Nephron progenitor cell (in vitro differentiated cells): Measurements from ENCODE around the gene SIX5.
A peak's percentile ranks its signal among the peaks of the same experiment; 100 is the strongest.

ENCODE experiments used
- DNase-seq: peaks from one replicate; pipeline ENCODE4 v3.0.0; 2021
- H3K27ac Mint-ChIP-seq: 2 replicates; pipeline ENCODE4 v1.8.0; 2021; ENCODE audit warnings: mild to moderate bottlenecking, moderate library complexity, mixed read lengths
- H3K27me3 Mint-ChIP-seq: 2 replicates; pipeline ENCODE4 v1.8.0; 2021; ENCODE audit warnings: mild to moderate bottlenecking, low read depth, mixed read lengths; ENCODE audit not compliant: poor library complexity
- H3K36me3 Mint-ChIP-seq: 2 replicates; pipeline ENCODE4 v1.8.0; 2021; ENCODE audit warnings: low read depth, mixed read lengths
- H3K4me1 Mint-ChIP-seq: 2 replicates; pipeline ENCODE4 v1.8.0; 2021; ENCODE audit warnings: mixed read lengths
- H3K4me3 Mint-ChIP-seq: 2 replicates; pipeline ENCODE4 v1.8.0; 2021; ENCODE audit warnings: mild to moderate bottlenecking, moderate library complexity, mixed read lengths
- H3K9me3 Mint-ChIP-seq: 2 replicates; pipeline ENCODE4 v1.8.0; 2021; ENCODE audit warnings: mild to moderate bottlenecking, moderate library complexity, mixed read lengths
- CTCF ChIP-seq: fragments of 200-600 bp; sonication (generic); IDR thresholded peaks from 2 replicates; pipeline ENCODE4 v1.5.0; 2021; ENCODE audit warnings: antibody characterized with exemption

Gene SIX5

GRCh38 chr19:45766296-45766868, 2.7 kb downstream of the SIX5 start:
- no peak for DNase-seq
- Mint-ChIP-seq H3K4me1 (peaks cover 40% of the 10 kb centered on the region), H3K27me3 (no peaks in the 10 kb centered on the region), H3K9me3 (no peaks in the 10 kb centered on the region), H3K27ac (no peak overlapping the region), H3K4me3 (no peak overlapping the region), H3K36me3 (no peaks in the 10 kb centered on the region)
- TF ChIP-seq CTCF: no peak

- Mint-ChIP-seq H3K27ac (peak overlapping the region; percentile 32), H3K4me3 (peak overlapping the region; percentile 61), H3K9me3 (no peaks in the 10 kb centered on the region), H3K27me3 (no peaks in the 10 kb centered on the region), H3K36me3 (no peaks in the 10 kb centered on the region), H3K4me1 (peaks cover 34% of the 10 kb centered on the region)
- DNase-seq: no peak
- TF ChIP-seq CTCF: no peak
Observed at GRCh38 chr19:45765702-45766295, 3.3 kb downstream of the SIX5 start.

- Mint-ChIP-seq H3K9me3 (no peaks in the 10 kb centered on the region), H3K36me3 (no peaks in the 10 kb centered on the region), H3K27ac (peak overlapping the region; percentile 92), H3K4me3 (peak overlapping the region; percentile 70), H3K27me3 (no peaks in the 10 kb centered on the region), H3K4me1 (peaks cover 32% of the 10 kb centered on the region)
- TF ChIP-seq CTCF: no peak
- peak; percentile 36 for DNase-seq
Observed at GRCh38 chr19:45764945-45765701, 3.9 kb downstream of the SIX5 start.

- Mint-ChIP-seq H3K27ac (peak overlapping the region; percentile 92), H3K36me3 (no peaks in the 10 kb centered on the region), H3K4me3 (peak overlapping the region; percentile 70), H3K9me3 (no peaks in the 10 kb centered on the region), H3K4me1 (peaks cover 30% of the 10 kb centered on the region), H3K27me3 (no peaks in the 10 kb centered on the region)
- TF ChIP-seq CTCF: no peak
- DNase-seq: no peak
Observed at GRCh38 chr19:45764475-45764874, 4.6 kb downstream of the SIX5 start.

DNA sequence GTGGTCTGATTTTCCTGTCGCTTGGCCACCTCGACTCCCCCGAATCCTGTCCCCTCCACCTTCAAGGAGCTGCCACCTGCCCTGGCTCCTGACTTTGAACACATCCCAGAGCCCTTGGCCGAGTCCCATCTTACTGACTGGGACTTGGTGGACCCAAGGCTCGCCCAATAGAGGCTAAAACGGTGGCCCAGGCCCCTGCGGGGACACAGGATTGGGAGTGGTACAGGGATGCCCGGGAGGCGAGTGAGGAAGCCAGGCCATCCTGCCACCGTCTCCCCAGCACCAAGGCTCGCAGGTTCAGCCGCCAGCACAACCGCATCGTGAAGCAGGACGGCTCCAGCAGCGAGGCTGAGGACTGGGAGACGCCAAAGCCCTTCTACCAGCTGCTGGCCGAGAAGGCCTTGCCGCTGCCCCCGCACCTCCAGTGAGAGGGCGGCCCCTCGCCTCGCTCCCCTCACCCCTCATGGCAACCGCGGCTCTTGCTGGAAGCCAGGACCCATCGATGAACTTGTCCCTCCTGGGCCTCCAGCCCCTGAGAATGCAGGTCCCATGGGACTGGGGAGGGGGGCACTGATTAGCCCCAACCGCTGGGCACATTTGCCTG, 5.3 kb downstream of the SIX5 start:
- Mint-ChIP-seq H3K36me3 (no peaks in the 10 kb centered on the region), H3K27me3 (peaks cover 1% of the 10 kb centered on the region), H3K9me3 (no peaks in the 10 kb centered on the region), H3K27ac (no peak overlapping the region), H3K4me1 (peaks cover 33% of the 10 kb centered on the region), H3K4me3 (no peak overlapping the region)
- DNase-seq: no peak
- no peak for TF ChIP-seq CTCF
